Breast epithelium (tissue), 3 donors: ENCODE results near the gene ACIN1.

ENCODE experiments used
- POLR2AphosphoS5 ChIP-seq, 3 donors: sonication (generic); formaldehyde crosslinking; IDR thresholded peaks; one replicate each; pipeline ENCODE4 v1.6.1; 2017; ENCODE audit warnings: antibody characterized with exemption in 3 of 3
- TF ChIP-seq, protein P1 (sequence below), 3 donors: fragments of 450-650 bp; IDR thresholded peaks; one replicate each; pipeline ENCODE4 v1.5.1; 2016 to 2017; ENCODE audit warnings: antibody characterized with exemption in 3 of 3, mild to moderate bottlenecking in 3 of 3, moderate library complexity in 3 of 3

DNA sequence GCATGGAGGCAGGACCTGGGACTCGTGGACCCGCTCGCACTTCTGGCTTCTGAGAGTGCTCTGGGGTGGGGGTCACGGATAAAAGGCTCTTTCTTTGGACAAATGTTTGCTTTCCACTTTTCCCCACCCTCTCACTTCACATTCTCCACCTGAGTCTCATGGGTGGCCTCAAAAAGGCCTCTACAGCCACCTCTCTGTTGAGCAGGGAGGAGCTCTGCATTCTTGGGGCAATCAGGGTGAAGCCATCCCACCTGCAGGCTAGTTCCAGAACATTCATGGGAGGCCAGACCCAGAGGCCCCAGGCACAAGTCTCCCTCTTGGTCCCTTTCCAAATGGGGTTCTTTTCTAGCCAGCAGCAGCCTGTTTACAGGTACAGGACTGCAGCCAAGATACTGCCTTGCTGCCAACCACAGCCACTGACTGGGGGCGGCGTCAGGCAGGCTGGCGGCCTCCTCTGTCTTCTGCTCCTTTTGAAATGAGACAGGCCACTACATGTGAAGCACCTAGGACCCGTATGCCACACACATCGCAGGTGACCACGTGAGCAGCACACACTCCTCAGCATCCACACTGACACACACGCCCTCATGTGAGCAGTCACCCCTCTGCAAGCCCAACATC, 42.4 kb upstream of the ACIN1 start:
- TF ChIP-seq, protein P1, sequence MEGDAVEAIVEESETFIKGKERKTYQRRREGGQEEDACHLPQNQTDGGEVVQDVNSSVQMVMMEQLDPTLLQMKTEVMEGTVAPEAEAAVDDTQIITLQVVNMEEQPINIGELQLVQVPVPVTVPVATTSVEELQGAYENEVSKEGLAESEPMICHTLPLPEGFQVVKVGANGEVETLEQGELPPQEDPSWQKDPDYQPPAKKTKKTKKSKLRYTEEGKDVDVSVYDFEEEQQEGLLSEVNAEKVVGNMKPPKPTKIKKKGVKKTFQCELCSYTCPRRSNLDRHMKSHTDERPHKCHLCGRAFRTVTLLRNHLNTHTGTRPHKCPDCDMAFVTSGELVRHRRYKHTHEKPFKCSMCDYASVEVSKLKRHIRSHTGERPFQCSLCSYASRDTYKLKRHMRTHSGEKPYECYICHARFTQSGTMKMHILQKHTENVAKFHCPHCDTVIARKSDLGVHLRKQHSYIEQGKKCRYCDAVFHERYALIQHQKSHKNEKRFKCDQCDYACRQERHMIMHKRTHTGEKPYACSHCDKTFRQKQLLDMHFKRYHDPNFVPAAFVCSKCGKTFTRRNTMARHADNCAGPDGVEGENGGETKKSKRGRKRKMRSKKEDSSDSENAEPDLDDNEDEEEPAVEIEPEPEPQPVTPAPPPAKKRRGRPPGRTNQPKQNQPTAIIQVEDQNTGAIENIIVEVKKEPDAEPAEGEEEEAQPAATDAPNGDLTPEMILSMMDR (IDR thresholded peaks at IDR 0.05) = no peak
- TF ChIP-seq POLR2AphosphoS5 (IDR thresholded peaks at IDR 0.05) = no peak
